ENCODE data around the gene PDSS2. TPM values are rescaled to one million over a fixed set of nuclear protein-coding genes. Genes with fewer than 3 reads are reported as not detected.

Gene PDSS2
- total and polyA plus RNA-seq, 3 donors from 2014 or later, result 15.1 to 19.4 (median 17.0) TPM

- 0 to 1% methylated on average over 9 to 72 of the region's 116 CpGs for WGBS, 2 donors
- TF ChIP-seq POLR2A (IDR thresholded peaks at IDR 0.05), result no peak
- TF ChIP-seq CTCF (IDR thresholded peaks at IDR 0.05), result peak; percentile 84 to 94 (median 92)
- no peaks in the 10 kb centered on the region for H3K36me3 ChIP-seq (ENCODE audit: low read depth, missing control alignments)
- peak overlapping the region; percentile 39 to 79 for H3K27ac ChIP-seq
- intact Hi-C loops (cut with DNase I; ENCODE audit: low total_unique reads), result no loop called here
- no peaks in the 10 kb centered on the region for H3K27me3 ChIP-seq
- H3K4me3 ChIP-seq, result peak overlapping the region; percentile 69 to 70
- H3K9me3 ChIP-seq, result no peaks in the 10 kb centered on the region
- peak; percentile 87 for DNase-seq
- peaks cover 10% of the 10 kb centered on the region for H3K4me1 ChIP-seq
These were observed 345.0 kb downstream of the PDSS2 start for GRCh38 chr6:107114213-107114925.

GRCh38 chr6:107110200-107110599 lies 349.2 kb downstream of the PDSS2 start:
- no peak for DNase-seq
- no peak for TF ChIP-seq CTCF (IDR thresholded peaks at IDR 0.05)
- H3K27ac ChIP-seq, result no peak overlapping the region
- no peaks in the 10 kb centered on the region for H3K27me3 ChIP-seq
- no peaks in the 10 kb centered on the region for H3K36me3 ChIP-seq (ENCODE audit: low read depth, missing control alignments)
- intact Hi-C loops (cut with DNase I; ENCODE audit: low total_unique reads), result no loop called here
- WGBS, 2 donors, result 64 to 85% methylated on average over 1 of the region's 1 CpG
- peaks cover 4% of the 10 kb centered on the region for H3K4me1 ChIP-seq
- no peak overlapping the region for H3K4me3 ChIP-seq
- no peaks in the 10 kb centered on the region for H3K9me3 ChIP-seq

GRCh38 chr6:107108201-107108890 lies 351.0 kb downstream of the PDSS2 start:
- 93 to 95% methylated on average over 17 of the region's 17 CpGs for WGBS, 2 donors
- H3K4me3 ChIP-seq, result no peak overlapping the region
- intact Hi-C loops (cut with DNase I; ENCODE audit: low total_unique reads), result no loop called here
- no peaks in the 10 kb centered on the region for H3K9me3 ChIP-seq
- no peak overlapping the region for H3K27ac ChIP-seq
- TF ChIP-seq CTCF (IDR thresholded peaks at IDR 0.05) (no peak), POLR2A (IDR thresholded peaks at IDR 0.05) (no peak)
- H3K27me3 ChIP-seq, result no peaks in the 10 kb centered on the region
- no peaks in the 10 kb centered on the region for H3K4me1 ChIP-seq
- H3K36me3 ChIP-seq (ENCODE audit: low read depth, missing control alignments), result no peaks in the 10 kb centered on the region
- DNase-seq, result no peak

GRCh38 chr6:107107791-107108190 lies 351.6 kb downstream of the PDSS2 start:
- Histone ChIP-seq H3K36me3 (ENCODE audit: low read depth, missing control alignments) (no peaks in the 10 kb centered on the region), H3K27ac (no peak overlapping the region), H3K4me3 (no peak overlapping the region), H3K4me1 (no peaks in the 10 kb centered on the region), H3K27me3 (no peaks in the 10 kb centered on the region), H3K9me3 (no peaks in the 10 kb centered on the region)
- intact Hi-C loops (cut with DNase I; ENCODE audit: low total_unique reads), result no loop called here
- WGBS, 2 donors, result 81 to 88% methylated on average over 4 of the region's 4 CpGs
- TF ChIP-seq CTCF (IDR thresholded peaks at IDR 0.05) (no peak), POLR2A (IDR thresholded peaks at IDR 0.05) (no peak)
- DNase-seq, result no peak

Measured in testis (tissue), 3 donors.